SK-N-SH treated with all-trans-retinoic acid at 6 μM for 48 hours (cell line): ENCODE results near the gene CBY1.

Source experiments
- ATAC-seq: fragments of 200-7000 bp; cut with Tn5 transposase; 3 replicates; pipeline ENCODE4 v1.9.1; 2020; ENCODE audit warnings: mild to moderate bottlenecking, moderate library complexity
- ARNTL ChIP-seq: fragments of 450-650 bp; formaldehyde crosslinking; IDR thresholded peaks from 2 replicates; pipeline ENCODE4 v1.5.0; 2020; ENCODE audit warnings: low read depth, mild to moderate bottlenecking, moderate library complexity, borderline replicate concordance
- BACH2 ChIP-seq: fragments of 250-450 bp; sonication (Bioruptor Pico); IDR thresholded peaks from 2 replicates; pipeline ENCODE4 v1.9.0; 2021; ENCODE audit warnings: mild to moderate bottlenecking, borderline replicate concordance
- CSDC2 ChIP-seq: fragments of 250-450 bp; sonication (Bioruptor Pico); IDR thresholded peaks from 2 replicates; pipeline ENCODE4 v1.5.0; 2020; ENCODE audit warnings: mild to moderate bottlenecking, moderate library complexity
- ESRRG ChIP-seq: fragments of 250-450 bp; sonication (Bioruptor Pico); IDR thresholded peaks from 2 replicates; pipeline ENCODE4 v1.6.1; 2021; ENCODE audit warnings: mild to moderate bottlenecking
- GLIS3 ChIP-seq: fragments of 250-450 bp; sonication (Bioruptor Pico); IDR thresholded peaks from 2 replicates; pipeline ENCODE4 v1.5.0; 2020; ENCODE audit warnings: mild to moderate bottlenecking, moderate library complexity
- ISL1 ChIP-seq: fragments of 250-450 bp; sonication (Bioruptor Pico); IDR thresholded peaks from 2 replicates; pipeline ENCODE4 v2.1.2; 2022; ENCODE audit warnings: mild to moderate bottlenecking, moderate library complexity
- OSR1 ChIP-seq: fragments of 250-450 bp; sonication (Bioruptor Pico); IDR thresholded peaks from 2 replicates; pipeline ENCODE4 v1.8.0; 2022; ENCODE audit warnings: moderate library complexity, mild to moderate bottlenecking, inconsistent platforms
- RARB ChIP-seq: fragments of 250-450 bp; sonication (Bioruptor Pico); IDR thresholded peaks from 2 replicates; pipeline ENCODE4 v1.8.0; 2021; ENCODE audit warnings: mild to moderate bottlenecking, moderate library complexity
- SNAI2 ChIP-seq: fragments of 250-450 bp; sonication (Bioruptor Pico); IDR thresholded peaks from 2 replicates; pipeline ENCODE4 v1.5.0; 2020; ENCODE audit warnings: mild to moderate bottlenecking, moderate library complexity
- TCF4 ChIP-seq: fragments of 250-450 bp; sonication (Bioruptor Pico); IDR thresholded peaks from 2 replicates; pipeline ENCODE4 v1.8.0; 2021; ENCODE audit warnings: mild to moderate bottlenecking, moderate library complexity, borderline replicate concordance
- TOX ChIP-seq: fragments of 250-450 bp; sonication (Bioruptor Pico); IDR thresholded peaks from 2 replicates; pipeline ENCODE4 v1.8.0; 2021; ENCODE audit warnings: mild to moderate bottlenecking, moderate library complexity, borderline replicate concordance
- ZC3H10 ChIP-seq: fragments of 250-450 bp; sonication (Bioruptor Pico); IDR thresholded peaks from 2 replicates; pipeline ENCODE4 v1.5.1; 2021; ENCODE audit warnings: mild to moderate bottlenecking, moderate library complexity
- ZFP3 ChIP-seq: fragments of 250-450 bp; sonication (Bioruptor Pico); IDR thresholded peaks from 2 replicates; pipeline ENCODE4 v1.5.0; 2020; ENCODE audit warnings: mild to moderate bottlenecking, moderate library complexity
- ZFP30 ChIP-seq: fragments of 450-650 bp; formaldehyde crosslinking; IDR thresholded peaks from 2 replicates; pipeline ENCODE4 v1.5.0; 2022; ENCODE audit warnings: mild to moderate bottlenecking, moderate library complexity
- ZNF565 ChIP-seq: fragments of 450-650 bp; formaldehyde crosslinking; conservative IDR thresholded peaks from 2 replicates; pipeline ENCODE4 v1.5.0; 2020; ENCODE audit warnings: low read depth, mild to moderate bottlenecking, moderate library complexity
- ZNF70 ChIP-seq: fragments of 450-650 bp; formaldehyde crosslinking; IDR thresholded peaks from 2 replicates; pipeline ENCODE4 v1.5.0; 2020; ENCODE audit warnings: mild to moderate bottlenecking, moderate library complexity
- TF ChIP-seq, protein P1 (sequence below): fragments of 250-450 bp; sonication (Bioruptor Pico); IDR thresholded peaks from 2 replicates; pipeline ENCODE4 v1.5.1; 2020; ENCODE audit warnings: low read depth, mild to moderate bottlenecking, moderate library complexity
- TF ChIP-seq, protein P2 (sequence below): fragments of 250-450 bp; sonication (Bioruptor Pico); IDR thresholded peaks from 2 replicates; pipeline ENCODE4 v1.5.0; 2020; ENCODE audit warnings: mild to moderate bottlenecking, moderate library complexity
- TF ChIP-seq, protein P3 (sequence below): fragments of 250-450 bp; sonication (Bioruptor Pico); IDR thresholded peaks from 2 replicates; pipeline ENCODE4 v1.8.0; 2021; ENCODE audit warnings: low read depth, mild to moderate bottlenecking, moderate library complexity, borderline replicate concordance
- TF ChIP-seq, protein P4 (sequence below): fragments of 250-450 bp; sonication (Bioruptor Pico); IDR thresholded peaks from 2 replicates; pipeline ENCODE4 v1.5.1; 2021; ENCODE audit warnings: mild to moderate bottlenecking, moderate library complexity

Gene CBY1

DNA sequence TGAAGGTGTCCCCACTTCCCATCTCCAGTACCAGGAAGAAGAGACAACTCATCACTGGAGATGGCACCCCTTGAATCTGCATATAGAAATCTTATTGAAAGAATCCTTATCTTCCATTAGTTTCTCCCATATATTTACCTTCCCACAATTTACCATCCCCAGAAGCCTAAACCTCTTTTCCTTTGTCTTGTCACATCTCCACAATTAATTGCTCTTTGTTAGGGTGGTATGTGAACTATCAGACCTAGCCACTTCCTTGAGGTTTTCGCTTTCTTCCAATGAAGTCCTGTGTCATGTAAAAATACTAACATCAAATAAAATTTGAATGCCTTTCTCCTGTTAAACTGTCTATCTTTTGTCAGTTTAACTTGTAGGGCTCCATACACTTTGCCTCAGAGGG is 38.2 kb upstream of the CBY1 start:
- ATAC-seq, result no peak

DNA sequence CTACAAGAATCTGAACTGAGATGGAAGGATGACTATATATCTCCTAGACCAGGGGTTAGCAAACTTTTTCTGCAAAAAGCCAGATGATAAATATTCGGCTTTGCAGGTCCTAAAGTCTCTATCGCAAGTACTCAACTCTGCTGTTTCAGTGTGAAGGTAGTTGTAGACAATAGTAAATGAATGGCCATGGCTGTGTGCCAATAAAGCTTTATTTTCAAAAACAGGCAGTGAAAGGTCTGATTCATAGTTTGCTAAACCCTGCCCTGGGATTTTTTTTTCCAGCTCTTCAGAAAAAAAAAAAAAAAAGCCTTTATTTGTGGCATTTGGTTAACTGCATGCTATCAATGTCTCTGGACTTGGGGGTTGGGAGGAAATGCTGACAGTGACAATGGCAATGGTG is 37.8 kb upstream of the CBY1 start:
- ATAC-seq, result no peak

More for the DNA sequence above, 38.2 kb upstream of the CBY1 start:
- TF ChIP-seq, protein P1, sequence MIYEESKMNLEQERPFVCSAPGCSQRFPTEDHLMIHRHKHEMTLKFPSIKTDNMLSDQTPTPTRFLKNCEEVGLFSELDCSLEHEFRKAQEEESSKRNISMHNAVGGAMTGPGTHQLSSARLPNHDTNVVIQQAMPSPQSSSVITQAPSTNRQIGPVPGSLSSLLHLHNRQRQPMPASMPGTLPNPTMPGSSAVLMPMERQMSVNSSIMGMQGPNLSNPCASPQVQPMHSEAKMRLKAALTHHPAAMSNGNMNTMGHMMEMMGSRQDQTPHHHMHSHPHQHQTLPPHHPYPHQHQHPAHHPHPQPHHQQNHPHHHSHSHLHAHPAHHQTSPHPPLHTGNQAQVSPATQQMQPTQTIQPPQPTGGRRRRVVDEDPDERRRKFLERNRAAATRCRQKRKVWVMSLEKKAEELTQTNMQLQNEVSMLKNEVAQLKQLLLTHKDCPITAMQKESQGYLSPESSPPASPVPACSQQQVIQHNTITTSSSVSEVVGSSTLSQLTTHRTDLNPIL (CRISPR knock-in tag), result no peak
- no peak for TF ChIP-seq ARNTL (CRISPR knock-in tag)
- TF ChIP-seq ZFP3 (CRISPR knock-in tag), result no peak
- no peak for TF ChIP-seq ISL1 (CRISPR knock-in tag)
- TF ChIP-seq, protein P2, sequence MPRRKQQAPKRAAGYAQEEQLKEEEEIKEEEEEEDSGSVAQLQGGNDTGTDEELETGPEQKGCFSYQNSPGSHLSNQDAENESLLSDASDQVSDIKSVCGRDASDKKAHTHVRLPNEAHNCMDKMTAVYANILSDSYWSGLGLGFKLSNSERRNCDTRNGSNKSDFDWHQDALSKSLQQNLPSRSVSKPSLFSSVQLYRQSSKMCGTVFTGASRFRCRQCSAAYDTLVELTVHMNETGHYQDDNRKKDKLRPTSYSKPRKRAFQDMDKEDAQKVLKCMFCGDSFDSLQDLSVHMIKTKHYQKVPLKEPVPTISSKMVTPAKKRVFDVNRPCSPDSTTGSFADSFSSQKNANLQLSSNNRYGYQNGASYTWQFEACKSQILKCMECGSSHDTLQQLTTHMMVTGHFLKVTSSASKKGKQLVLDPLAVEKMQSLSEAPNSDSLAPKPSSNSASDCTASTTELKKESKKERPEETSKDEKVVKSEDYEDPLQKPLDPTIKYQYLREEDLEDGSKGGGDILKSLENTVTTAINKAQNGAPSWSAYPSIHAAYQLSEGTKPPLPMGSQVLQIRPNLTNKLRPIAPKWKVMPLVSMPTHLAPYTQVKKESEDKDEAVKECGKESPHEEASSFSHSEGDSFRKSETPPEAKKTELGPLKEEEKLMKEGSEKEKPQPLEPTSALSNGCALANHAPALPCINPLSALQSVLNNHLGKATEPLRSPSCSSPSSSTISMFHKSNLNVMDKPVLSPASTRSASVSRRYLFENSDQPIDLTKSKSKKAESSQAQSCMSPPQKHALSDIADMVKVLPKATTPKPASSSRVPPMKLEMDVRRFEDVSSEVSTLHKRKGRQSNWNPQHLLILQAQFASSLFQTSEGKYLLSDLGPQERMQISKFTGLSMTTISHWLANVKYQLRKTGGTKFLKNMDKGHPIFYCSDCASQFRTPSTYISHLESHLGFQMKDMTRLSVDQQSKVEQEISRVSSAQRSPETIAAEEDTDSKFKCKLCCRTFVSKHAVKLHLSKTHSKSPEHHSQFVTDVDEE (CRISPR knock-in tag), result no peak
- TF ChIP-seq ESRRG (CRISPR knock-in tag), result no peak
- TF ChIP-seq GLIS3, result no peak
- no peak for TF ChIP-seq TCF4 (CRISPR knock-in tag)
- TF ChIP-seq, protein P3, sequence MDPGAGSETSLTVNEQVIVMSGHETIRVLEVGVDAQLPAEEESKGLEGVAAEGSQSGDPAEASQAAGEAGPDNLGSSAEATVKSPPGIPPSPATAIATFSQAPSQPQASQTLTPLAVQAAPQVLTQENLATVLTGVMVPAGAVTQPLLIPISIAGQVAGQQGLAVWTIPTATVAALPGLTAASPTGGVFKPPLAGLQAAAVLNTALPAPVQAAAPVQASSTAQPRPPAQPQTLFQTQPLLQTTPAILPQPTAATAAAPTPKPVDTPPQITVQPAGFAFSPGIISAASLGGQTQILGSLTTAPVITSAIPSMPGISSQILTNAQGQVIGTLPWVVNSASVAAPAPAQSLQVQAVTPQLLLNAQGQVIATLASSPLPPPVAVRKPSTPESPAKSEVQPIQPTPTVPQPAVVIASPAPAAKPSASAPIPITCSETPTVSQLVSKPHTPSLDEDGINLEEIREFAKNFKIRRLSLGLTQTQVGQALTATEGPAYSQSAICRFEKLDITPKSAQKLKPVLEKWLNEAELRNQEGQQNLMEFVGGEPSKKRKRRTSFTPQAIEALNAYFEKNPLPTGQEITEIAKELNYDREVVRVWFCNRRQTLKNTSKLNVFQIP (CRISPR knock-in tag), result no peak
- no peak for TF ChIP-seq ZC3H10 (CRISPR knock-in tag)
- TF ChIP-seq OSR1 (CRISPR knock-in tag), result no peak
- no peak for TF ChIP-seq TOX (CRISPR knock-in tag)
- TF ChIP-seq ZFP30 (CRISPR knock-in tag), result no peak
- no peak for TF ChIP-seq SNAI2 (CRISPR knock-in tag)

DNA sequence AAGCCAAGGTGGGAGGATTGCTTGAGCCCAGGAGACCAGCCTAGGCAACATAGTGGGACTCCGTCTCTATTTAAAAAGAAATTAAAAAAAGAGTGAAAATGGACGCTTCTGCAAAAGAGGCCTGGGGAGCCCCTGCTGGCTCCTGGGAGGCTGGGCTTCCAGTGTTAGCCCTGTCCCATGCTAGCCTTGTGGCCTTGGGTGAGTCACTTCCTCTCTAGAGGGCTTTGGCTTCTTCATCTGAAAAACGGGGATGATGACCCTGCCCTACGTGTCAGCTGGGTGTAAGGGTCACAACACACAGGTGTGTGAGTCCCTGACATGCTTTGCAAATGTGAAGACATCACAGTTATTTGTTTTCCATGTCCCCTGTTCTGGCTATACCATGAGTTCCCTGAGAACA is 33.1 kb upstream of the CBY1 start:
- TF ChIP-seq TCF4 (CRISPR knock-in tag) (no peak), ZNF565 (CRISPR knock-in tag) (no peak), ZC3H10 (CRISPR knock-in tag) (no peak), ESRRG (CRISPR knock-in tag) (no peak), GLIS3 (no peak), RARB (CRISPR knock-in tag) (no peak), ZNF70 (CRISPR knock-in tag) (no peak), ZFP3 (CRISPR knock-in tag) (no peak), ISL1 (CRISPR knock-in tag) (no peak), ZFP30 (CRISPR knock-in tag) (no peak), BACH2 (no peak), CSDC2 (no peak)
- TF ChIP-seq, protein P2 (CRISPR knock-in tag), result no peak
- TF ChIP-seq, protein P4, sequence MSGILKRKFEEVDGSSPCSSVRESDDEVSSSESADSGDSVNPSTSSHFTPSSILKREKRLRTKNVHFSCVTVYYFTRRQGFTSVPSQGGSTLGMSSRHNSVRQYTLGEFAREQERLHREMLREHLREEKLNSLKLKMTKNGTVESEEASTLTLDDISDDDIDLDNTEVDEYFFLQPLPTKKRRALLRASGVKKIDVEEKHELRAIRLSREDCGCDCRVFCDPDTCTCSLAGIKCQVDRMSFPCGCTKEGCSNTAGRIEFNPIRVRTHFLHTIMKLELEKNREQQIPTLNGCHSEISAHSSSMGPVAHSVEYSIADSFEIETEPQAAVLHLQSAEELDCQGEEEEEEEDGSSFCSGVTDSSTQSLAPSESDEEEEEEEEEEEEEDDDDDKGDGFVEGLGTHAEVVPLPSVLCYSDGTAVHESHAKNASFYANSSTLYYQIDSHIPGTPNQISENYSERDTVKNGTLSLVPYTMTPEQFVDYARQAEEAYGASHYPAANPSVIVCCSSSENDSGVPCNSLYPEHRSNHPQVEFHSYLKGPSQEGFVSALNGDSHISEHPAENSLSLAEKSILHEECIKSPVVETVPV (CRISPR knock-in tag), result no peak
- ATAC-seq, result no peak

More for the DNA sequence above, 37.8 kb upstream of the CBY1 start:
- TF ChIP-seq GLIS3, result no peak
- no peak for TF ChIP-seq TOX (CRISPR knock-in tag)
- TF ChIP-seq, all 23 proteins: peak for 0
